Mucosa of descending colon (tissue), 3 donors: ENCODE data around the gene KRT76. TPM values are rescaled to one million over a fixed set of nuclear protein-coding genes. Genes with fewer than 3 reads are reported as not detected.

ENCODE experiments used
- ATAC-seq: fragments of 200-7000 bp; cut with Tn5 transposase; one replicate; pipeline ENCODE4 v1.9.1; 2020; ENCODE audit warnings: mild to moderate bottlenecking, moderate library complexity
- DNase-seq, 3 donors: peaks; one replicate each; pipeline ENCODE4 v3.0.0-alpha.2; 2020
- H3K36me3 ChIP-seq: fragments of 200-600 bp; one replicate; pipeline ENCODE4 v1.8.0; 2021; ENCODE audit warnings: low read depth, mild to moderate bottlenecking
- H3K4me1 ChIP-seq: fragments of 200-600 bp; one replicate; pipeline ENCODE4 v1.8.0; 2021; ENCODE audit warnings: low read depth, mild to moderate bottlenecking
- H3K4me3 ChIP-seq: fragments of 200-600 bp; one replicate; pipeline ENCODE4 v1.8.0; 2021; ENCODE audit warnings: mild to moderate bottlenecking
- H3K9me3 ChIP-seq: fragments of 200-600 bp; one replicate; pipeline ENCODE4 v1.8.0; 2021; ENCODE audit warnings: mild to moderate bottlenecking
- CTCF ChIP-seq: fragments of 200-600 bp; IDR thresholded peaks from one replicate; pipeline ENCODE4 v1.8.0; 2022; ENCODE audit warnings: antibody characterized with exemption, mild to moderate bottlenecking
- intact Hi-C, 2 donors: fragments of 100-400 bp; cut with DNase I in 1 of 2; cut with micrococcal nuclease in 1 of 2; formaldehyde crosslinking; loops; one replicate each; pipeline versions ENCODE4 v1.11.0 to v1.11.1; 2022; cut with DNase I, micrococcal nuclease
- total RNA-seq, 3 donors: library from RNA; stranded (reverse); fragmentation: NEBNext Ultra II Directional in 2 of 3; extraction: Animal tissue kit (Norgen Biotek cat#: 25700) in 2 of 3; gene quantifications; one replicate each; pipeline versions ENCODE4 v1.2.1 to v1.2.4, GENCODE V29; 2021 to 2023
- donor health status: DM: no; HTN: no; CAD: no; lungs with moderate emphysema.
- donor health status: DM: no; HTN: no; CAD: no.
- donor health status: DM: no; HTN: yes; CAD: no.

Gene KRT76
- total RNA-seq, 3 donors from 2014 or later, result not detected

GRCh38 chr12:52771088-52771487, 6.1 kb downstream of the KRT76 start:
- ATAC-seq (no peak), DNase-seq (no peak)
- intact Hi-C loops, result no loop called here
- Histone ChIP-seq H3K4me3 (no peak overlapping the region), H3K36me3 (no peaks in the 10 kb centered on the region), H3K9me3 (no peaks in the 10 kb centered on the region), H3K4me1 (no peaks in the 10 kb centered on the region)
- no peak for TF ChIP-seq CTCF

- intact Hi-C loops, result no loop called here
- H3K9me3 ChIP-seq, result no peaks in the 10 kb centered on the region
- DNase-seq (no peak), ATAC-seq (no peak)
- no peak overlapping the region for H3K4me3 ChIP-seq
- H3K36me3 ChIP-seq, result no peaks in the 10 kb centered on the region
- H3K4me1 ChIP-seq, result no peaks in the 10 kb centered on the region
- TF ChIP-seq CTCF, result no peak
These were observed 7.2 kb downstream of the KRT76 start for GRCh38 chr12:52769946-52770345.

- intact Hi-C loops, result no loop called here
- no peak for ATAC-seq
- DNase-seq, result no peak
- no peaks in the 10 kb centered on the region for H3K4me1 ChIP-seq
- no peaks in the 10 kb centered on the region for H3K36me3 ChIP-seq
- TF ChIP-seq CTCF, result no peak
- no peaks in the 10 kb centered on the region for H3K9me3 ChIP-seq
- H3K4me3 ChIP-seq, result no peak overlapping the region
These were observed 7.8 kb downstream of the KRT76 start for GRCh38 chr12:52769354-52769753.

- Histone ChIP-seq H3K9me3 (no peaks in the 10 kb centered on the region), H3K4me1 (no peaks in the 10 kb centered on the region), H3K4me3 (no peak overlapping the region), H3K36me3 (no peaks in the 10 kb centered on the region)
- intact Hi-C loops, result no loop called here
- ATAC-seq, result no peak
- TF ChIP-seq CTCF, result no peak
- no peak for DNase-seq
These were observed 8.5 kb downstream of the KRT76 start for GRCh38 chr12:52768479-52769200.

- intact Hi-C loops, result no loop called here
- TF ChIP-seq CTCF, result no peak
- no peaks in the 10 kb centered on the region for H3K4me1 ChIP-seq
These were observed 9.7 kb downstream of the KRT76 start for GRCh38 chr12:52767427-52767826.

GRCh38 chr12:52767020-52767379, 10.1 kb downstream of the KRT76 start:
- H3K4me3 ChIP-seq, result no peak overlapping the region
- TF ChIP-seq CTCF, result no peak
- no peaks in the 10 kb centered on the region for H3K36me3 ChIP-seq
- H3K9me3 ChIP-seq, result peaks cover under 1% of the 10 kb centered on the region
- intact Hi-C loops, result no loop called here
- H3K4me1 ChIP-seq, result no peaks in the 10 kb centered on the region
- no peak for DNase-seq
- no peak for ATAC-seq

More at GRCh38 chr12:52767427-52767826, 9.7 kb downstream of the KRT76 start:
- Histone ChIP-seq H3K4me3 (no peak overlapping the region), H3K36me3 (no peaks in the 10 kb centered on the region), H3K9me3 (no peaks in the 10 kb centered on the region)
- ATAC-seq (no peak), DNase-seq (no peak)
